ENCODE data around the gene EEFSEC. TPM values are rescaled to one million over a fixed set of nuclear protein-coding genes. Genes with fewer than 3 reads are reported as not detected.

EEFSEC gene
- total and polyA plus RNA-seq, 2 of the 4 experiments (the other 2 are of a cell fraction), result 4.5 to 9.3 TPM

DNA sequence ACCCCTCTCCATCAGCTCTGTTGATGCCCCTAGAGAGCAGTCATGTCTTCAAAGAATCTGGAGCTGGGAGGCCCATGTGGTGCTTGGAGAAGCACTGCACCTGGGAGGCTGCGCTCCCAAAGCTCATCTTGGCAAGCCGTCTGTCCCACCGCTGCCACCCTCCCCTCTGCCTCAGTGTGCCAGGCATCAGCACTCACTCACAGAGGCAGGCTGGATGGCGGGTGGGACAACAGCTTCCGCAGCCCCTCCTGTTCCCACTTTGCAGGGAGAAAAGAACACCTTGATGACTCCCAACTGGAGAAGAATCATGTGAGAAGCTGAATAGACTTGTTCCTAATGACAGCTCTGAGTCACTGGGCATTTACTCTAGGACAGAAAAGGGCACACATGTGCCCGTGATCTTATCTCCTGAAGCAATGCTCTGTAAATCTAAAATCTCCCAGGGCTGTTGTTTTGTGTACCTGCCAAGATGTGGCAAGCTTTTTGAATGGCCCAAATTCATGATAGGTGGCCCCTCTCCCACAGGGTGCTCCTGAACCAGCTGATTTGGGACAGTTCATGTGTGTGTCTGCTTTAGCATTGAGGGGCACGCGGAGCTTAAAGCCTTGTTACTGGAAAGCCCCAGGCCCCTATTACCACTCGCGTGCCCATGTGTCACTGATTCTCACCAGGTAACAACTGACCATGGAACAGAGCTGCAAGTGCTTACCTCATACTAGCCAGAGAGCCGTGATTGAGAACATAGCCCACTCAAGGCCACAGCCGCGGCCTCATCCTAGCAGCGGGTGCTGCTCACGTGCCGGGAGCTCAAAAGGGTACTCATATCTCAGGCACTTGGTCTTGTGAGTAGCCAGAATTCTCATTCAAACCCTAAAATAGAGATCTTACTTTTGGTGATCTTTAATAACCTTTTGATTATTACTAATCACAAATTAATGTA is 209.0 kb downstream of the EEFSEC start:
- Histone ChIP-seq H3K4me1 (ENCODE audit: control insufficient read depth, insufficient read depth, low read length) (peaks cover 10% of the 10 kb centered on the region), H4K20me1 (ENCODE audit: insufficient read depth, low read length) (no peaks in the 10 kb centered on the region), H4K8ac (ENCODE audit: low read depth in 2 of 2, low read length in 2 of 2) (no peak overlapping the region), H3K9me3 (ENCODE audit: control insufficient read depth, insufficient read depth, low read length) (no peaks in the 10 kb centered on the region), H3K18ac (ENCODE audit: low read depth, low read length) (no peak overlapping the region), H3K27ac (ENCODE audit: insufficient read depth, low read length) (no peak overlapping the region), H3K14ac (replicated peaks; ENCODE audit: low read depth, low read length) (no peak overlapping the region), H2AK9ac (replicated peaks; ENCODE audit: low read depth, low read length, poor library complexity) (no peak overlapping the region), H3K4me2 (ENCODE audit: low read depth, low read length) (no peak overlapping the region), H3K27me3 (ENCODE audit: control insufficient read depth, insufficient read depth, low read length) (no peaks in the 10 kb centered on the region), H3K9me1 (ENCODE audit: insufficient read depth, low read length) (peaks cover 11% of the 10 kb centered on the region; the same call in 1 of the 2 replicates), H4K91ac (ENCODE audit: insufficient read depth, low read depth, low read length) (no peak overlapping the region), H2AK5ac (ENCODE audit: low read depth, low read length) (no peak overlapping the region), H4K5ac (ENCODE audit: low read depth, low read length) (no peak overlapping the region), H2BK5ac (ENCODE audit: low read depth, low read length, poor library complexity, severe bottlenecking) (no peak overlapping the region), H2BK20ac (ENCODE audit: low read depth, low read length) (no peak overlapping the region), H2AFZ (replicated peaks; ENCODE audit: low read length, poor library complexity) (no peak overlapping the region), H3K23ac (ENCODE audit: low read depth, low read length) (no peak overlapping the region), H3K79me1 (ENCODE audit: low read depth in 1 of 2, low read length in 2 of 2) (no peaks in the 10 kb centered on the region; a peak in 1 of 4 replicates), H3K9ac (ENCODE audit: low read depth, low read length) (no peak overlapping the region), H2BK15ac (ENCODE audit: low read depth, low read length) (no peak overlapping the region), H3K56ac (ENCODE audit: extremely low read depth, insufficient read depth, low read length) (no peak overlapping the region), H3K4me3 (ENCODE audit: insufficient read depth, low read depth, low read length) (no peak overlapping the region), H2BK120ac (ENCODE audit: low read depth, low read length) (no peak overlapping the region), H3K4ac (ENCODE audit: low read depth, low read length) (no peak overlapping the region), H3K36me3 (ENCODE audit: control insufficient read depth, insufficient read depth, low read length) (0 out of 2 replicates have a peak, but pooled peaks cover 1% of the 10 kb centered on the region)
- 95% methylated on average over 7 of the region's 16 CpGs; no CpG with 5 or more reads in 1 of the 2 experiments for WGBS, 2 experiments (ENCODE audit: extremely low coverage in 2 of 2, insufficient read length in 1 of 2)
- POLR2A ChIA-PET (ENCODE audit: unreplicated experiment), result no interaction called here
- in situ Hi-C loops (cut with MboI; ENCODE audit: low sequenced_read_pairs), result no loop called here
- no peak for DNase-seq
- CTCF ChIA-PET, result no interaction called here
- intact Hi-C loops (cut with micrococcal nuclease), result no loop called here
- BruUV-seq (replicated peaks), result no TSS peak
- TF ChIP-seq MAFK (IDR thresholded peaks at IDR 0.05; ENCODE audit: low read depth, low read length) (no peak), BHLHE40 (IDR thresholded peaks at IDR 0.05; ENCODE audit: low read depth, low read length) (no peak), MAZ (IDR thresholded peaks at IDR 0.05; ENCODE audit: borderline replicate concordance, low read depth, low read length) (no peak), MXI1 (IDR thresholded peaks at IDR 0.05; ENCODE audit: borderline replicate concordance, low read depth, low read length) (no peak), CEBPB (IDR thresholded peaks at IDR 0.05; ENCODE audit: low read depth, low read length) (no peak)
- TF ChIP-seq, protein P1, sequence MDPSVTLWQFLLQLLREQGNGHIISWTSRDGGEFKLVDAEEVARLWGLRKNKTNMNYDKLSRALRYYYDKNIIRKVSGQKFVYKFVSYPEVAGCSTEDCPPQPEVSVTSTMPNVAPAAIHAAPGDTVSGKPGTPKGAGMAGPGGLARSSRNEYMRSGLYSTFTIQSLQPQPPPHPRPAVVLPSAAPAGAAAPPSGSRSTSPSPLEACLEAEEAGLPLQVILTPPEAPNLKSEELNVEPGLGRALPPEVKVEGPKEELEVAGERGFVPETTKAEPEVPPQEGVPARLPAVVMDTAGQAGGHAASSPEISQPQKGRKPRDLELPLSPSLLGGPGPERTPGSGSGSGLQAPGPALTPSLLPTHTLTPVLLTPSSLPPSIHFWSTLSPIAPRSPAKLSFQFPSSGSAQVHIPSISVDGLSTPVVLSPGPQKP (IDR thresholded peaks at IDR 0.05; ENCODE audit: borderline replicate concordance, low read depth, low read length), result no peak
- ATAC-seq (ENCODE audit: low read depth), result no peak
- dilution Hi-C loops (cut with HindIII; ENCODE audit: low sequenced_read_pairs, unreplicated experiment), result no loop called here
